Neural crest cell (in vitro differentiated cells): ENCODE data around the gene RNF14. TPM values are rescaled to one million over a fixed set of nuclear protein-coding genes. Genes with fewer than 3 reads are reported as not detected.
"Not testable (repeated sequence)": the region's sequence is repeated elsewhere in the genome, so short reads cannot be mapped to it uniquely, and the experiment has no call there.

ENCODE experiments used
- DNase-seq: peaks from one replicate; pipeline ENCODE4 v3.0.0; 2021; ENCODE audit warnings: low read depth, mixed read lengths, low spot score
- H3K27ac Mint-ChIP-seq: one replicate; pipeline ENCODE4 v1.8.0; 2021; ENCODE audit warnings: mild to moderate bottlenecking, mixed read lengths; ENCODE audit not compliant: unreplicated experiment
- H3K27me3 Mint-ChIP-seq: 2 replicates; pipeline ENCODE4 v1.8.0; 2021; ENCODE audit warnings: low read depth, mild to moderate bottlenecking, mixed read lengths
- H3K36me3 Mint-ChIP-seq: 2 replicates; pipeline ENCODE4 v1.8.0; 2021; ENCODE audit warnings: low read depth, mild to moderate bottlenecking, mixed read lengths
- H3K4me1 Mint-ChIP-seq: 2 replicates; pipeline ENCODE4 v1.8.0; 2021; ENCODE audit warnings: mixed read lengths
- H3K4me3 Mint-ChIP-seq: one replicate; pipeline ENCODE4 v1.8.0; 2021; ENCODE audit warnings: mild to moderate bottlenecking, mixed read lengths
- H3K9me3 Mint-ChIP-seq: 2 replicates; pipeline ENCODE4 v1.8.0; 2021; ENCODE audit warnings: mixed read lengths
- total RNA-seq: library from RNA; stranded (reverse); gene quantifications from 2 replicates; pipeline ENCODE4 v1.2.1, GENCODE V29; 2021
- TF ChIP-seq, protein P1 (sequence below): fragments of 200-600 bp; sonication (generic); conservative IDR thresholded peaks from 2 replicates; pipeline ENCODE4 v1.5.0; 2021; ENCODE audit warnings: antibody characterized with exemption, mild to moderate bottlenecking

The RNF14 gene
- total RNA-seq, 1 donor from 2014 or later = 41.4 TPM

DNA sequence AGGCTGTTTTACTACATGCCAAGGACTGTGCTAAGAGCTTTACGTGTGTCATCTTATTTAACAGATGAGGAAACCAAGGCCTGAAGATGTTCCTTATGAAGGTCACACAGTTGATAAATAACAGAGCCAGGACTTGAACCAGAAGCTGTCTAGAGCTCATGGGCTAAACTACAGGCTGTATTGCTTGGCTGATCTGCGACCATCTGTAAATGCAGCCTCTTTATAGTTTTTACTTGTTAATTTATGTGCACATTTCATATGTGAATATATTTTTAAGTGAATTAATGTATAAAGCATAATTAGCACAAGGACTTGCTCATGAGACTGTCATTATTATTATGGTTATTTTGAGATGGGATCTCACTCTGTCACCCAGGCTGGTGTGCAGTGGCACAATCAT lies 63.2 kb downstream of the RNF14 start:
- Mint-ChIP-seq H3K27ac (no peak overlapping the region), H3K36me3 (no peaks in the 10 kb centered on the region), H3K4me1 (no peaks in the 10 kb centered on the region), H3K27me3 (no peaks in the 10 kb centered on the region), H3K4me3 (no peak overlapping the region), H3K9me3 (no peaks in the 10 kb centered on the region)
- no peak for DNase-seq
- TF ChIP-seq, protein P1, sequence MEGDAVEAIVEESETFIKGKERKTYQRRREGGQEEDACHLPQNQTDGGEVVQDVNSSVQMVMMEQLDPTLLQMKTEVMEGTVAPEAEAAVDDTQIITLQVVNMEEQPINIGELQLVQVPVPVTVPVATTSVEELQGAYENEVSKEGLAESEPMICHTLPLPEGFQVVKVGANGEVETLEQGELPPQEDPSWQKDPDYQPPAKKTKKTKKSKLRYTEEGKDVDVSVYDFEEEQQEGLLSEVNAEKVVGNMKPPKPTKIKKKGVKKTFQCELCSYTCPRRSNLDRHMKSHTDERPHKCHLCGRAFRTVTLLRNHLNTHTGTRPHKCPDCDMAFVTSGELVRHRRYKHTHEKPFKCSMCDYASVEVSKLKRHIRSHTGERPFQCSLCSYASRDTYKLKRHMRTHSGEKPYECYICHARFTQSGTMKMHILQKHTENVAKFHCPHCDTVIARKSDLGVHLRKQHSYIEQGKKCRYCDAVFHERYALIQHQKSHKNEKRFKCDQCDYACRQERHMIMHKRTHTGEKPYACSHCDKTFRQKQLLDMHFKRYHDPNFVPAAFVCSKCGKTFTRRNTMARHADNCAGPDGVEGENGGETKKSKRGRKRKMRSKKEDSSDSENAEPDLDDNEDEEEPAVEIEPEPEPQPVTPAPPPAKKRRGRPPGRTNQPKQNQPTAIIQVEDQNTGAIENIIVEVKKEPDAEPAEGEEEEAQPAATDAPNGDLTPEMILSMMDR = no peak

DNA sequence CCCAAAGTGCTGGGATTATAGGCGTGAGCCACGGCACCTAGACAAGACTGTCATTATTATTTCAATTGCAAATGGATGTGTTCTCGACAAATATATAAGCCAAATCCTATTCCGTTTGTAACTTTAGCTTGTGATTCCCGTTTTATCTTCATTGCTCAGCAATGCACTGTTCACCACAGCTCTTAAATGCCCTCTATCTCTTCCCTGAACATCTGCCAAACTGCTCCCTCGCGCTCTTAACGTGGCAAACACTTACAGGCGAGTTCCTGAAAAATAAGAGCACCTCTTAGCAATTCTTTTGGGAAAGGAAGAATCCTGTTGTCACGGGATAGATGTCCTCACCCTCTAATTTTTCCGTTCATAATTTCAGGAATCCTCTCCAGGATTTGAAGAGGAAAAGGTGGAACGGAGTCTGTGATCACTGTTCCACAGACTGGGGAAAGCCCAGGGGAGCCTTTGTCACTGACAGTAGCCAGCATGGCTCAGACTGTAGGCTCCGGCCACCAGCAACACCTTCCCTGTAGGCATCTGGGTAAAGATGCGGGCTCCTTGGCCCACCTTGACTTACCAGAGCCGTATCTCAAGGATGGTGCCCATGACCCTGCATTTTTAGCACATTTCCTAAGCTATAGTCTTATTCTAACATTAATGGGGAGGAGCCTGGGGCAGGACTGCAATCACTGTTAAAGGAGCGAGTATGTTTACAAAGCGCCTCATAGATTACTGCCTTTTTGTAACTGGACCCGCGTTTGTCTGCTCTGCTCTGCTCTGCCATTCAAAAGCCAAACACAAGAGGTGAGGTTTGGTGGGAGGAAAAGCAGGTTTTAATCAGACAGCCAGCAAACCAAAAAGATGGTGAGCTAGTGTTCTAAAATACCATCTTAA lies 64.1 kb downstream of the RNF14 start:
- H3K4me1 Mint-ChIP-seq = no peaks in the 10 kb centered on the region
- no peaks in the 10 kb centered on the region for H3K27me3 Mint-ChIP-seq
- H3K9me3 Mint-ChIP-seq = no peaks in the 10 kb centered on the region
- no peak for DNase-seq
- H3K27ac Mint-ChIP-seq = no peak overlapping the region
- H3K36me3 Mint-ChIP-seq = no peaks in the 10 kb centered on the region
- TF ChIP-seq, protein P1 = no peak
- H3K4me3 Mint-ChIP-seq = no peak overlapping the region

DNA sequence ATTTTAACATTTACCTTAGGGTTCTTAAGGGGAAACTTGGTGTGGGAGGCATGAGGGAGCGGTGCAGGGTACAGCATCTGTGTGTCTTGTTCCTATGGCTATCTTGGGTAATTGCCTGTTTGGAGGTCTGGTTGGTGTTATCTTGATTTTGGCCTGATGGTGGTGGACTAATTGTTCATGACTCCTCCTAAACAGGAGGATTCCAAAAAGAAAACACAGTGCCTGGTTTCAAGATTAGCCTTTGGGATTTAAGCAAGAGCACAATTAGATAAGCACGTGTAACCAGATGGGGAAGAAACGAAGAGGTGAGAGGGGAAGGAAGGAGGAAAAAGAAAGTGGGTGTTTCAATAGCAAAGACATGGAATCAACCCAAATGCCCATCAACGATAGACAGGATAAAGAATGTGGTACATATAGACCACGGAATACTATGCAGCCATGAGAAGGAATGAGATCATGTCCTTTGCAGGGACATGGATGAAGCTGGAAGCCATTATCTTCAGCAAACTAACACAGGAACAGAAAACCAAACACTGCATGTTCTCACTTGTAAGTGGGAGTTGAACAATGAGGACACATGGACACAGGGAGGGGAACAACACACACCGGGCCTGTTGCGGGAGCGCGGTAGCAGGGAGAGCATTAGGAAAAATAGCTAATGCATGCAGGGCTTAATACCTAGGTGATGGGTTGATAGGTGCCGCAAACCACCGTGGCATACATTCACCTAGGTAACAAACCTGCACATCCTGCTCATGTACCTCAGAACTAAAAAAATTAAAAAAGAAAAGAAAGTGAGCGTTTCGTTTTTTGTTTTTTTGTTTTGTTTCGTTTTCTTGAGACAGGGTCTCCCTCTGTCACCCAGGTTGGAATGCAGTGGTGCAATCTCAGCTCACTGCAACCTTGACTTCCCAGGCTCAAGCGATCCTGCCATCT lies 65.0 kb downstream of the RNF14 start:
- not testable (repeated sequence) for H3K36me3 Mint-ChIP-seq, DNase-seq, H3K4me3 Mint-ChIP-seq, H3K4me1 Mint-ChIP-seq, H3K27me3 Mint-ChIP-seq, H3K9me3 Mint-ChIP-seq
- H3K27ac Mint-ChIP-seq = peak overlapping the region; percentile 89

DNA sequence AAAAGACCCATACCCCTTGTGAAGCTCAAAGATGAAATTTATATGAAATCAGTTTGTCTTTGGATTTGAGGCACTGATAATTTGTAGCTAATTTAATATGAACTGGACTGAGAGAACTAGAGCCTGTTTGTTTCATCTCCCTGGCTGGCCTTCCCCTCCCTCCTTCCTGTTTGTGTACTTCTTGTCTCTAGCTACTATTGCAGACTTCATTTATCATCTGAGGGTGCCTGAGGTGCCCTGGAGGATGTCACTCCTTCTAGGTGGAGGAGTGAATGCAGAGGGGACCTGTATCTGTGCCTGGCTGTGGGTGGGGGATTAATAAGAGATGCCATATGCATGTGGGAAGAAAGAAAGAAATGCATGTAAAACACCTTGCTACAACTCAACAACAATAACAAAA lies 66.1 kb downstream of the RNF14 start:
- Mint-ChIP-seq H3K9me3 (no peaks in the 10 kb centered on the region), H3K27ac (peak overlapping the region; percentile 46)

DNA sequence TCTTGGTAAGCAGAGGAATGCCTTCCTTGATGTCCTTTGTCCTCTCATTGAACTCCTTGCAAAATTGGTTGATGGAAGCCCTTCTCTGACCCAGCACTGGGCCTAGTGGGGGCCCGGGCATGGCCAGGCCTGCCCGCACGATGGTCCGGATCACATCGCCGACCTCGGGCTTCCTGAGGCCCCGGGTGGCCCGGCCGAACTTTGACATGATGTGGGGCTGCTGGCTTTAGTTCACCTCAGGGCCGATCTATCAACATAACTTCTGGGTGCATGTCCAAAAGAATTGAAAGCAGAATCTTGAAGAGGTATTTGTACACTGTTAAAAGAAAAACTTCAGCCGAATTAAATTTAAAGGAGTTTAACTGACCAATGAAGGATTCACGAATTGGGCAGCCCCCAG lies 68.0 kb downstream of the RNF14 start:
- no peaks in the 10 kb centered on the region for H3K9me3 Mint-ChIP-seq
- no peaks in the 10 kb centered on the region for H3K36me3 Mint-ChIP-seq
- no peak for DNase-seq
- H3K27ac Mint-ChIP-seq = no peak overlapping the region
- no peaks in the 10 kb centered on the region for H3K4me1 Mint-ChIP-seq
- TF ChIP-seq, protein P1 = no peak
- H3K27me3 Mint-ChIP-seq = no peaks in the 10 kb centered on the region
- H3K4me3 Mint-ChIP-seq = no peak overlapping the region

More for the DNA sequence above, 66.1 kb downstream of the RNF14 start:
- no peak for DNase-seq
- Mint-ChIP-seq H3K36me3 (no peaks in the 10 kb centered on the region), H3K4me1 (no peaks in the 10 kb centered on the region), H3K4me3 (no peak overlapping the region), H3K27me3 (no peaks in the 10 kb centered on the region)
- TF ChIP-seq, protein P1 = no peak

DNA sequence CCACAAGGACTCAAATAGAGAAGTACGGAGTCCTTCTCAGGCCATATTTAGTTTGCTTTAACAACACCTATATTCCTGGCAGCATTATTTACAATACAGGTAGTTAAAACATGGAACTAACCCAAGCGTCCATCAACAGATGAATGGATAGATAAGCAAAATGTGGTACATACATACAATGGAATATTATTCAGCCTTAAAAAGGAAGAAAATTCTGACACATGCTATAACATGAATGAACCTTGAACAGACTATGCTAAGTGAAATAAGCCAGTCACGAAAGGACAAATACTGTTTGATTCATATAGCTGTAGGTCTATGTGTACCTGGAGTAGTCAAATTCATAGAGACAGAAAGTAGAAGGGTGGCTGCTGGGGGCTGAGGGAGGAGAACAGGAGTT lies 68.7 kb downstream of the RNF14 start:
- not testable (repeated sequence) for H3K27ac Mint-ChIP-seq, H3K4me1 Mint-ChIP-seq, DNase-seq, H3K27me3 Mint-ChIP-seq, H3K36me3 Mint-ChIP-seq, H3K4me3 Mint-ChIP-seq, H3K9me3 Mint-ChIP-seq
